Measurements from ENCODE around the gene PSMD12.
"Not testable (repeated sequence)": the region's sequence is repeated elsewhere in the genome, so short reads cannot be mapped to it uniquely, and the experiment has no call there.

The PSMD12 gene

DNA sequence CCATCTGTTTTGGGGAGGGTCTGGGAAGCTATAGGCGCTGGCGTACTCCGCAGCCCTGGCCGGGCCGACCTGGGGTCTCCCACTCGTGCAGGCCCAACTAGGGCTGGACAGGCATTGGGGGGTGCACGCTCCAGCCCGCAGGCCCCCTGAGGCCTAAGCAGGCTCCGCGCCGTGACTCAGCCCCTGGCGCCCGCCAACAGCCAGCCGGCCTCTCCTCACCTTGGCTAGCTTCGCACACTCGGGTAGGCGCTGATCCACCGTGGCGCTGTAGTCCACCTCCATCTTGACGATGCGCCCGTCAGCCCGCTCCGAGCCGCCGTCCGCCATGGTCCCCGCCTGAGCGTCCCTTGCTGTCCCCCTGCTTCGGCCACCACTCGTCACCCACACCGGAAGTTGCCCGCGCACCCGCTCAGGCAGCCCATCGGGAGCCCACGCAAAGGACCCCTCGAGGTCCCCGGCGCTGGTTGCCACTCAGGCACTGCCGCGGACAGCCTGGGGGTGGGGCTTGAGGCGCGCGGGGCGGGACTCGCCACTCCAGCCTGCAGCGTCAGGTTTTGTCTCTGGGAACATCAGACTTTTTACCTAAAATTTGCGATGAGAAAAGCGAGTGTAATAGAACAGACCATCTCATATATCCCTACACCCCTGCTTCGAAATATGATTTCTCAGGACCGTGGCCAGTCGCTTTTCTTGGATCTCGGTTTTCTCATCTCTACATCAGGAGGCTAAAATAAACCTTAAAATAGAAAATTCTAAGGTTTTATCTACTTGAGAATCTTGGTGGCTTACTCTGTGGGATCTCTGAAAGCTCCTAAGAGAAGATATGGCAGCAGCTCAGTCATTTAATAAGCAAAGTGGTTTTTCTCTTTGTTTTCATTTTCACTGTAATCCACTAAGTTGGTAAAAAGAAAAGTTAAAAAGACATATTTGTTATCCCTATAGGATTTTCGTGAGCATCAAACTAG lies at the start of gene PSMD12:
TSS of gene PSMD12 (minus strand) at position 385 of the 965 bp plus-strand sequence. CDS start at position 327, 58 bp downstream.
- peak; percentile 91 for DNase-seq

DNA sequence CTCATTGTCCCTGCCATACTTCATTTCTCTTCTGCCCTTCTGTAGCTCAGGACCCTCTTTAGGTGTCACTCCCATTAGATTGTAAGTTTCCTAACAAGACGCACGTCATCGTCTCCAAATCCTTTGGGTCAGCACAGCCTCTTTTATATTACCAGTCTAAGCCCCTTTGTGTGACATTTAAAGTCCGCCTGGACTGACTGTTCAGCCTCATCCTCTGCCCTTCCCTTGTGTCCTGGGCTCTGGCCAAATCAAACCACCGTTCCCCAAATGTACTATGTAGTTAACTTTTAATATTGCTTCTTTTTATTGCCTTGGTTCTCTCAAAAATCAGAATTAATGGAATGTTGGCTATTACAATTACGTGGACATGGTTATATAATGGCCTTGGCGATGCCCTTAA lies 48.9 kb upstream of the PSMD12 start:
- DNase-seq = no peak

DNA sequence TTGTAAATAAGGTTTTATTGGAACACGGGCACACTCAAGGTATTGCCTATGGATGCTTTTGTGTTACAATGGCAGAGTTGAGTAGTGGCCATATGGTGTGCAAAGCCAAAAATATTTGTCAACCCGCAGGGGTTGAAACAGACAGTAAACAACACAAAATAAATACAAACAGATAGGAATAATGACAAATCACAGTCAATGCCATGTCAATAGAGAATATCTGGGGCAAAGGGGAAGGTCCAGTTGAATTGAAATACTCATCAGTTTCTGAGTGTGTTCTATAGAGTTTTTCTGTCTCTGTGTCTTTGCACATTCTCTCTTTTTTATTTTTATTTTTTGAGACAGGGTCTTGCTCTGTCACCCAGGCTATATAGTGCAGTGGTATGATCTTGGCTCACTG lies 48.2 kb upstream of the PSMD12 start:
- no peak for DNase-seq

DNA sequence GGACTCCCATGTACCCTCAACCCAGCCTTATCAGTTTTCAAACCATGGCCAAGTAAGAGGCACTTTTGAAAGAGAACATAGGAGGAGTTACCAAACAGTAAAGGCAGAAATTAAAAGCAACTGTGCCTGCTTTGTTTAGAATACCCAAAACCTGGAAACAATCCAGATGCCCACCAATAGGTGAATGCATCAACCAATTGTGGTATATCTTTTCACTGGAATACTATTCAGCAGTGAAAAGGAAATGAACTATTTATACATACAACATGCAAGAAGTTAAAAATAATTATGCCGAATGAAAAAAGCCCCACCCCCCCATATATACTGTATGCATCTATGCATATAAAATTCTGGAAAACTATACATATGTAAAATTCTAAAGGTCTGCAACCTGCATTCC lies 47.8 kb upstream of the PSMD12 start:
- DNase-seq = no peak

DNA sequence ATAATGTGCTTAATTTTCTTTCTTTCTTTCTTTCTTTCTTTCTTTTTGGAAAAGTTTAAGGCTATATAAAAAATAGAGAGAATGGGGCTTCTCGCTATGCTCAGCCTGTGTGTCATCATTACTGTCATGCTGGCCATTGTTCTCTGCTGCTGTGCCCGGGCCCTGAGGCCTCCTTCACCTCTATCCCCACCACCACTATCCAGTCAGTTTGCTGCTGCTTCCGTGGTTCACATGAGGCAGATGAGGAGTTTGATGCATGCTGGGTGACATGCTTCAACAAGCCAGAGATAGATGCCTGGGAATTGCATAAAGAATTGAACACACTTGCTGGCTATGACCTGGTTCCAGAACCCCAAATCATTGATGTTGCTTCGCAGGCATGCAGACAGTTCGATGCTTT lies 47.0 kb upstream of the PSMD12 start:
- no peak for DNase-seq

DNA sequence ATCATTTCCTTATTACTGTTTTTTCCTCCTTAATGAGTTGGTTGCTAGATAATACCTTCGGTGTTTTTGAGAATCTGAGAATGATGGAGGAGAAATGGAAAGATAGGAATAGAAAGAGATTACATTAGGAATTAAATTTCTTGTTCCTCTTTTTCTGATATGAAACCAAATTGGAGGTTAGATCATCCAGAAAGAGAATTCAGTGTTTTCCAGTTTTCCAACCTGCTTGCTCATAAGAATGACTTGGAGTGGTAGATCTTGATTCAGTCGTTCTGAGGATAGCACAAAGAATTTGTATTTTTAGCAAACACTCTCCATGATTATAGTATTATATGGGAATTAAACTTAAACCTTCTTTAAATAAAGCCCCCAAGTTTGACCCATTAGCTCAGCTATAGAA lies 46.6 kb upstream of the PSMD12 start:
- DNase-seq = no peak

DNA sequence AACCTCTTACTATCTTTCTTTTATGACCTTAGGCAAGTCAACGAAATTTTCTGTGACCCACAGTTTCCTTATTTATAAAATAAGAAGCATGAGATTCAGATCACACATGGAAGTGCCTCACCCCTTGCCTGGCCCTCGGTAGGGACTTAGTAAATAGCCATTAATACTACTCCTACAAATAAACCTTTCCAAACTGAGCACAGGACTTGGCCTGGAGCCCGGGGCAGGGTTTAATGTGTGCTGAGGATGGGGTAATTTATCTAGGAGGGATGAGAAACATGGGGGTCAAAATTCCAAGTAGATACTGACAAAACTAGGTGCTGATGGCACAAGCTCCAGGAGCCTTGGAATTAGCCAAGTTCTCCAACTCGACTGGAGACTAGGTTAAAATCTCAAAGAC lies 45.7 kb upstream of the PSMD12 start:
- no peak for DNase-seq

DNA sequence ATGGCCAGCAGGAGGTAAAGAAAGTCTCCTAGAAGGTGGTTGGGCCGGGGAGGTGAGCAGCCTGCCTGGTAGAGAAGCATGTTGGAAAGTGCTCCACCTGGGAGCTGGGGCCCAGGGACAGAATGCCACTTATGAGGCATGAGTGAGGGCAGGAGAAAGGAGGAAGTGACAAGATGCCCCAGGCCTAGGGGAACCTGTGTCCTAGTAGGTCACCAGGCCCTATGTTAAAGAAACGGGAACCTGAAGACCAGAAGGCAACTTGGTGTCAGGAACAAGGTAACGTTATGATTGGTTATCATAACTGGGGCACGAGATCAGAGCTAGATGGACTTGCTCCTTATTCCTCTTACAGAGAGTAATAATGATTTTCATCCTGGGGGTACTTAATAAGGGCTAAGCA lies 45.0 kb upstream of the PSMD12 start:
- no peak for DNase-seq

DNA sequence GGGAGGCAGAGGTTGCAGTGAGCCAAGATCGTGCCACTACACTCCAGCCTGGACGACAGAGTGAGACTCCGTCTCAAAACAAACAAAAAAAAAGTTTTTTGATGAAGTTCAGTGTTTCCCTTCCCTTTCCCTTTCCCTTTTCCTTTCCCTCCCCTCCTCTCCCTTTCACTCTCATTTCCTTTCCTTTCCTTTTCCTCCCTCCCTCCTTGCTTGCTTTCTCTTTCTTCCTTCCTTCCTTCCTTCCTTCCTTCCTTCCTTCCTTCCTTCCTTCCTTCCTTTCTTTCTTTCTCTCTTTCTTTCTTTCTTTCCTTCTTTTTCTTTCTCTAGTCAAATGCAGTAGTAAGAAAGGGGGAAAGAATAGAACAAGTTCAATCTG lies 42.1 kb upstream of the PSMD12 start:
- not testable (repeated sequence) for DNase-seq

DNA sequence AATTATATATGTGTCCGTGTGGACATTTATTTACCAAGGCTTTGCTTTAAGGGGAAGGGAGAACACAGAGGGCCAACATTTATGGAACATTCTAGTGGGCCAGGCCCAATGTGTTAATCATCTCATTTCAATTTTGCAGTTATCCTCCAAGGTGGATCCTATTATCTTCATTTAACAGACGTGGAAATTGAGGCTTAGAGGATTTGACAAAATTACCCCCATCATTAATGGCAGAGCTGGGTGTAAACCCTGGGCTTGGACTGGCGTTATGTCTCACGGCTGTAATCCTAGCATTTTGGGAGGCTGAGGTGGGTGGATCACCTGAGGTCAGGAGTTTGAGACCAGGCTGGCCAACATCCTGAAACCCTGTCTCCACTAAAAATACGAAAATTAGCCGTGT lies 37.1 kb upstream of the PSMD12 start:
- no peak for DNase-seq

DNA sequence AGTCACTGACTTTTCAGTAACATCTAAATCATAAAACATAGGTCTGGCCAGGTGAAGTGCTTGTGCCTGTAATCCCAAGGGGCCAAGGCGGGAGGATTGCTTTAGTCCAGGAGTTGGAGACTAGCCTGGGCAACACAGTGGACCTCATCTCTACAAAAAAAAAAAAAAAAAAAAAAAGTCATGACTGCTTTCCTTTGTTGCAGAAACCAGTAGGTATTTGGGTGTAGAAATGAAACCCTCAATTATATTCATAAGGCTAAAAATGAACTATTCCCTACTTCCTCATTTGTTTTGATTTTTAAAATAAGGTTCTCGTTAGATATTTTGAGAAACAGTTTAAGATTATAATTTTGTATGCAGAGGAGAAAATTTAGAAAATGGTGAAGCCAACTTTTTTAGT lies 36.7 kb upstream of the PSMD12 start:
- no peak for DNase-seq

DNA sequence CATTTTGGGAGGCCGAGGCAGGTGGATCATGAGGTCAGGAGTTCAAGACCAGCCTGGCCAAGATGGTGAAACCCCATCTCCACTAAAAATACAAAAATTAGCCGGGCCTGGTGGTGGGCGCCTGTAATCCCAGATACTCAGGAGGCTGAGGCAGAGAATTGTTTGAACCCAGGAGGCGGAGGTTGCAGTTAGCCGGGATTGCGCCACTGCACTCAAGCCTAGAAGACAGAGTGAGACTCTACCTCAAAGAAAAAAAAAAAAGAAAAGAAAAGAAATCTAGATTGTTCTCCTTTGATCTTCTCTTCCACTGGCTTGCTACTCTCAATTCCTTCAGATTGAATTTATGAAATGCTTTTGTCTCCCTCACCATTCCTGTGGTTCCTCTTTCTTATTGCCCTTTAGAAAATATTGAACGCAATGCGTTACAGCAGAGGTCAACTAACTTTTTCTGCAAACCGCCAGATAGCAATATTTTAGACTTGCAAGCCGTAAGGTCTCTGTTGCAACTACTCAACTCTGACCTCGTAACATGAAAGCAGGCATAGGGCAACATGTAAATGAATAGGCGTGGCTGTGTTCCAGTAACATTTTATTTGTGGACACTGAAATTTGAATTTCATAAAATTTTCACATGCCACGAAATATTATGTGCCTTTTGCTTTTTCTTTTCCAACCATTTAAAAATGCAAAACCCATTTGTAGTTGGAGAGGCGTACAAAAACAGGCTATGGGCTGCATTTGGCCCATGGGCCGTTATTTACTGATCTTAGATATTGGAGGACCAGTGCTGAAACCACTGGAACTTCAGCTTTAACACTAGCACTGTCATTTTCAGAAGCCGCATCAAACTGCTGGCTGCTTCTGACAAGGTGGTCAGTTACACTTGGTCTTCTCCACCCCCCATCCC lies 35.5 kb upstream of the PSMD12 start:
- DNase-seq = no peak

DNA sequence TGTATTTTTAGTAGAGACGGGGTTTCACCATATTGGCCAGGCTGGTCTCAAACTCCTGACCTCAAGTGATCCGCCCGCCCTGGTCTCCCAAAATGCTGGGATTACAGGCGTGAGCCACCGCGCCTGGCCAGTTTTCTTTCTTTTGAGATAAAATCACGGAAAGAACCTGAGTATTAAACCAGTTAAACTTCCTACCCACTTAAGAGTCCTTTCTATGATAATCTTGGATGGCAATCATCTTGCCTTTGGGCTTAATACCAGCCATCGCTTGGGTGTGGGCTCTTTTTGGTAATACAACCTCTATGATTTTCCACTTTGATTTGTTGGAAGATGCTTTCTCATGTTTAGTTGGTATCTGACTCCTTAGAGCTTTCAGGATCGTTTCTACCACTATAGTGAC lies 34.7 kb upstream of the PSMD12 start:
- DNase-seq = no peak

DNA sequence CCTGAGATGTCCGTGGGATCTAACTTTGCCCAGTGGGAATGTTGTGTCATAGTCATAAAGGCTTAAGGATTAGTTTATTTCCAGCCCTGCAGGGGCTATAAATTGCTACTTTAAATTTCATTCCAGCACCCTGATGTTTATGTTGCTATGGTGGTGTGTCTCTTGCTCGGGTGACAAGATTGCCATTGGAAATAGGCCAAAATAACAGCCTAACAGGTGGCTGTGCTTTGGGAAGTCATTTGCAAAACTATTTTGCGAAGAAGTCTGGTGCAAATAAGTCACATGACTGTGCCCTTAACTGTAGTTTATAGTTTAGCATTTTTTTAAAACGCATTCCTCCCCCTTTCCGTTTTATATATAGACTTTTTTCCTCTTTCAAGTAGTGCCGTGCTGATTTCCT lies 33.8 kb upstream of the PSMD12 start:
- no peak for DNase-seq

DNA sequence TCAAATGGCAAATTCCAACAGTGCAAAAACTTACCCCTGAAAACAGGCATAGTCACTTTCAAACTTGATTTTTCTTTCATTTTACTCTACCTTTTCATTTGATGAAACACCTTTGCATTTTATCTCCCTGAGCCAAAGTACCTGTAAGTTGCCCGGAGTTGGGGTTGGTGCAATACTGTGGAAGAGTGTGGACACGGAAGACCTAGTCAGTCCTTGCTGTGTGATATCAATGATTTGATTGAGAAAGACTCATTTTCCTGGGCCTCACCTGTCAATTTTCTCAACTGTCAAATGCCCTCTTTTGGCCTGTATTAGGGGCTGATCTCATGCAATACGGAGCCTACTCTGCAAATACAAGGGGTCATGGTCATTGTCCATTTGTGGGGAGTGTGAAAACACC lies 33.3 kb upstream of the PSMD12 start:
- DNase-seq = no peak

DNA sequence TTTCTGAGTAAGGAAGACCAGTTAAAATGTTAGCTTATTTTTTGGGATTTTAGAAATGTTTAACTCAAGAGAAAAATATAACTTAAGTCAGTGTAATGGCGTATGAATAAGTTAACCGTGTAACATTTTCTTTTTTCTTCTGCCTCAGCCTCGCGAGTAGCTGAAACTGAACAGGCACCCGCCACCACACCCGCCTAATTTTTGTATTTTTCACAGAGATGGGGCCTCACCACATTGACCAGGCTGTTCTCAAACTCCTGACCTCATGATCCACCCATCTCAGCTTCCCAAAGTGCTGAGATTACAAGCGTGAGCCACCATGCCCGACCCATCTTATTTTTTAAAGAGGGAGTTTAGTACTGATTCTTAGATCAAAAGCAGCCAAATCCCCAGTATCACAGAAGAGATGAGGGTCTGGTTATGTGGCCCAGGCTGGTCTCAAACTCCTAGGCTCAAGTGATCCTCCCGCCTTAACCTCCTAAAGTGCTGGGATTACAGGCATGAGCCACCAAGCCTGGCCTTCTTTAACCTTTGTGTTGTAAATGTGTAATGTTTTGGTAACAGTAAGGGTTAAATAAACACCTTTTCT lies 27.5 kb upstream of the PSMD12 start:
- no peak for DNase-seq

DNA sequence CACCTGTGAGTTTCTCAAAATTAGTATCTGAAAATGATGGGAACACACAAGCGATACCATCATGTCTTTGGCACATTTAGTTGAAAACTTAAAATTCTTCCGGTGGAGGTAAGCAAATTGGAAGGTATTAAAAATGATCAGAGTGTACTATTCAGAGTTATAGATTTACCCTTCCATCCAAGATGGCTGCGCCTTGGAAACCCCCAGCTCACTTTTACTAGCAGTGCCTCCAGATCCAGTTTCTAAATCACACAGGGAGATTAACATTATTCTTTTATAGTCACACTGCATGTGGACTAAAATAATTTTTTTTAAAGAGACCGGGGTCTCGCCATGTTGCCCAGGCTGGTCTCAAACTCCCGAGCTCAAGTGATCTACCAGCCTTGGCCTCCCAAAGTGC lies 25.7 kb upstream of the PSMD12 start:
- no peak for DNase-seq

DNA sequence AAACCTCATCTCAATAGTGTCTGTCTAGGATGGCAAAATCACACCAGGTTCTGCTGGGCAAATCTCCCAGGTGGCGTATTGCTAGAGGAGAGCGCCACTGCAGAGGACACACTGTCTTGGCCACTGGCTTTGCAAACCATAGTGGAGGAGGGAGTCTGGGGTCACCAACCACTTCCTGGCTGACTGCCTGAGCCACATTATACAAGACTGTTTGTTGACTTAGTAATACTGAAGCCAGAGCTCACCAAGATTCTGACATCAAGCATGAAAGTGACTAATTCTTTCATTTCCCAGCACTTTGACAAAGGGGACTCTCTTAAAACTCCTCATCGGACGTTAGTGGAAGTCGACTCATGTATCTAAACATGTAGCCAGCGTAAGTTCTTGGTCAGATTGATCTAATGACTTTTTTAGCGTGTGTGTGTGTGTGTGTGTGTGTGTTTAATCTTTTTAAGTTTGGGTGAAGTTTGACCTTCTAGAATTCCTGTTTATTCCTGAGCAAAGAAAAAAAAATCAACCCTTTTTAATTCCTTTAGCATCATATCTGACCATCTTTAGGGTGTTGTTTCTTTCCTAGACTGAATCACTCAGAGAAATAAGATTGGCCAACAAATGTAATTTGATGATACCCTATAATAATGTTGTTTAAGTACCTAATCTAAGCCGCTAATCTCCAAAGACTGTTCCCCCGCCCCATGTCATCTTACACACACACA lies 24.4 kb upstream of the PSMD12 start:
- no peak for DNase-seq

DNA sequence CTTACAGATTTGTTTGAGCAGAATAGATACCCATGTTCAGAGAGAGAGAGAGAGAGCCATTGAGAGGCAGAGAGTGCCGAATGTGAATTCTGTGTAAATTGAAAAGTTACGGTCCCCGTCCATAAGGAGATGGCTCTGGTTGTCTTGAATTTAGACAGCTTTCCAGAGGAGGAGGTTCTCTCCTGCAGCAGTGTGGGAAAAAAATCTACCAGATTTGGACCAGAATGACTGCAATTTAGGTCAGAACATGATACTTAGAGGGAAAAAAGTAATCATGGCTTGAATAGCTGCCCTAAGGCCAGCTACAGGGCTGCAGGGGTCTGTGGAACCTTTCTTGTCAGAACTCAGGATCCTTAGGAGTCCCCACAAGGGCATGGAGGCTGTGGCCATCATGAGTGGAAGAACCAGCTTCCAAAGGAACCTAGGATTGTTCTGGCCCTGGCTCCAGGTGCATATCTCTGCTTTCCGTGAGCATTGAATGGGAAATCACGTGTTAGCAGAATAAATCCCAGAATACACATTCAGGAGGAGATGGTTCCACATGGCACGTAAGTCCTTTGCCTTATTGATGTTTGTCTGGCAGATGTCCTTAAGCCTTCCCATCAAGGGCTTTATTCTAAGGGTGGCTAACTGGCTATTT lies 23.7 kb upstream of the PSMD12 start:
- DNase-seq = no peak

DNA sequence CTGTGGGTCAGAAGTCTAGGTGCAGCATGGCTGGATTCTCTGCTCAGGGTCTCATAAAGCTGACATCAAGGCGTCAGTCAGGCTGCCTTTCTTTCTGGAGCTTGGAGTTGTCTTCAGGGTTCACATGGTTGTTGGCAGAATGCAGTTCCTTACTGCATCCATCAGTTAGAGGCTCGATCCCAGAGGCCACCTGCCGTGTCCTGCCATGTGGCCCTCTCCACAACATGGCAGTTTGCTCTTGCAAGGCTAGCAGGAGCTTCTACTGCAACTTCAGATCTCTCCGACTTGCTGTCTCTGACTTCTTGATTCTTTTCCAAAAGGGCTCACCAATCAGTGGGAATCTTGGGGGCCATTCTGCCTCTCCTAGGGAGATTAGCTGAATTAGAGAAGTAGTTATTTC lies 22.6 kb upstream of the PSMD12 start:
- DNase-seq = no peak

DNA sequence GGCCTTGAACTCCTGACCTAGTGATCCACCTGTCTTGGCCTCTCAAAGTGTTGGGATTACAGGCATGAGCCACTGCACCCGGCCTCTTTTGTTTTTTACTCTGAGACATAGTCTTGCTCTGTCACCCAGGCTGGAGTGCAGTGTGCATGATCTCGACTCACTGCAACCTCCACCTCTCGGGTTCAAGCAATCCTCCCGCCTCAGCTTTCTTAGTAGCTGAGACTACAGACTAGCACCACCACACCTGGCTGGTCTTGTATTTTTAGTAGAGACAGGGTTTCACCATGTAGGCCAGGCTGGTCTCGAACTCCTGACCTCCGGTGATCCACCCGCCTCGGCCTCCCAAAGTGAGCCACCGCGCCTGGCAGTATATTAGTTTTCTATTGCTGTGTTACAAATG lies 22.2 kb upstream of the PSMD12 start:
- DNase-seq = not testable (repeated sequence)

DNA sequence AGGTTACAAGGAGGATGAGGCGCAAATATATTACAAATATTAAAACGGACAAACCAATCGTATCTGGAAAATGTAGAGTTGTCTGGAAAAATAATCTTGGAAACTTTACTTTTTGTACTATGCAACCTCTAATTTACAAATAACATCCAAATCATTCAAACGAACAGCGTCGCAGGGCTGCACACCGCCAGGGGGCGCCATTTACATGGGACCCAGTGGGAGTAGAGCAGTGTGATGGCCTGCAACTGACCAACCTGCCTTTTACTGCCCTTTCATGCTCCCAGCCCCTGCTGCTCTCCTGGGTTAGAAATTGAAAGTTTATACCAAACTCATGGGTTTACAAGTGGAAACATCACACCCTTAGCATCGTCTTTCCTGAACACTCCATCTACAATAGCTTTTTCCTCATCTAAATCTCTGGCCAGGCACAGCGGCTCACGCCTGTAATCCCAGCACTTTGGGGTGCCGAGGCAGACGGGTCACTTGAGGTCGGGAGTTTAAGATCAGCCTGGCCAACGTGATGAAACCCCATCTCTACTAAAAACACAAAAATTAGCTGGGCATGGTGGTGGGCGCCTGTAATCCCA lies 20.7 kb upstream of the PSMD12 start:
- peak; percentile 55 for DNase-seq
